ENCODE results near the gene GALNT18.
"Not testable (repeated sequence)": the region's sequence is repeated elsewhere in the genome, so short reads cannot be mapped to it uniquely, and the experiment has no call there.

Gene GALNT18

DNA sequence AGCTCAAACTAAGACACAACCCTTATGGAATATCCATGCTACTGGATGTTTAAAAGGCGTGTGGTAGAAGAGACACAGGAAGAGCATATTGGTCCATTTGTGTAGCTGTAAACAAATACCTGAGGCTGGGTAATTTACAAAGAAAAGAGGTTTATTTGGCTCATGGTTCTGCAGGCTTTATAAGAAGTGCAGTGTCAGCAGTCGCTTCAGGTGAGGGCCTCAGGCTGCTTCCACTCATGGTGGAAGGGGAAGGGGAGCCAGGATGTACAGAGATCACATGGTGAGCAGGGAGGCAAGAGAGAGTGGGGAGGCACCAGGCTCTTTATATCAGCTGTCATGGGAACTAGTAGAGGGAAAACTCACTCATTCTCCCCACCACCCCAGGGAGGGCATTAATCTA is 237.0 kb downstream of the GALNT18 start:
- DNase-seq, result no peak

DNA sequence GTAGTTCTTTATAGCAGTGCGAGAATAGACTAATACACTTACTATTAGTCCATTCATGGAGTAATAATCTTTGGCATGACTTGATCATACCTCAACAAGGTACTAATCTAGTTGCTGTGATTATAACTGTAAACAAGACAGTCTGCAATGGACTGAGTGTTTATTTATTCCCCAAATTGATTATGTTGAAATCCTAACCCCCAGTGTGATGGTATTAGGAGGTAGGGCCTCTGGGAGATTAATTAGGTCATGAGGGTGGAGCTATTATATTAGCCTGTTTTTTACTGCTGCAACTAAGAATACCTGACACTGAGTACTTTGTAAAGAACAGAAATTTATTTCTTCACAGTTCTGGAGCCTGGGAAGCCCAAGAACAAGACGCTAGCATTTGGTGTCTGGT is 237.8 kb downstream of the GALNT18 start:
- DNase-seq, result no peak

DNA sequence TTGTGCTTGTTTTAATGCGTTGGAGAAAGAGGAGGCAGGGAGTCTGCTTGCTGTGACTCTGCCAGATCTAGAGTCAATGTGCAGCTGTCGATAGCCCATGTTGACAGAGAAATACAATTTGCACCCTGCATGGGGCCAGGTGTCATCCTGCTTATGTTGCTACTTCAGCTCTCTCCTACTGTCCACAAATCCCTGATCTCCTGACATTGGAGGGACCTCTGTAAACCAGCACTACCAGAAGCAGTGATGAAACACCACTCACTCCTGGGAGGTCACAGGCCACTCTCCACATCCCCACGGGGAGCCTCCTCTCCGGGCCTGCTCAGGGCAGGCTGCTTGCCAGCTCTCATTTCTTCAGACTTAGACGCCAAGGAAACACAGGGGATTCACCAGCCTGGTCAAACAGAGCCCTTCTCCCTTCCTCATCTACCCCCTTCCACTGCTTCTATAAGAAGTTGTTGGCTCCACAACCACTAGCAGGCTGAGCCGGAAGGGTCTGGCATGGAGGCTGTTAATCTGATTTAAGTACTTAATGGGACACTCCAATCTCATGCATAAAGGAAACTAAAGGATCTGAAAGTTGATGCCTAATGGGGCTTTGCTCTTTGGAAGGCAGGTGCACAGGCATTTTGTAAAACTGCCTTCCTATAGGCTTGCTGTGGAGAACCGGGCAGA is 238.8 kb downstream of the GALNT18 start:
- no peak for DNase-seq

DNA sequence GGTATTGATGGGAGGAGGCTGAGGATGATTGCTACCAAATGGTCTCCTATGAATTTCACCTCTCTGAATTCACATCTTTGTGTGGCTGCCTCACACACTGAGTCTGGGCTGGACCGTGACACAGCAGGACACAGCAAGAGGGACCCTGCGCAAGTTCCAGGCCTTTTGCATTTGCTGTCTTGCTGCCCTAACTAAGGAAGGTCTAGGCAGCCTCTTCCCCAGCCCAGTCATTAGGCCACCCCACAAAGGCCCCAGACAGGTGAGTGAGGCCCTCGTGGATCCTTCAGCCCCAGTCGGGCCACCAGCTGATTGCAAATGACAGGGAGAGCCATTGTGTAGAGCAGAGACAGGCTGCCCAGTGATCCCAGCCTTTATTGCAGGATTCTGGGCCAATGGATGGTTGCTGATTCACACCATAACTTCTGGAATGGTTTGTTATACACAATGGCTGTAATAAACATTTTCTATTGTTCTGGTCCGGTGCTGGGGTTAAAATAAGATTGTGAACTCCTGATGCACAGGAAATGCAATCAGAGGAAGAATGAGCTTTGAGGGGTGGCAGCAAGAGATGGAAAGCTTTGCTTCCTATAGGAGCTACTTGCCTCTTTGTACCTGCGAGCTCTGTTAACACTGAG is 240.2 kb downstream of the GALNT18 start:
- DNase-seq, result no peak

DNA sequence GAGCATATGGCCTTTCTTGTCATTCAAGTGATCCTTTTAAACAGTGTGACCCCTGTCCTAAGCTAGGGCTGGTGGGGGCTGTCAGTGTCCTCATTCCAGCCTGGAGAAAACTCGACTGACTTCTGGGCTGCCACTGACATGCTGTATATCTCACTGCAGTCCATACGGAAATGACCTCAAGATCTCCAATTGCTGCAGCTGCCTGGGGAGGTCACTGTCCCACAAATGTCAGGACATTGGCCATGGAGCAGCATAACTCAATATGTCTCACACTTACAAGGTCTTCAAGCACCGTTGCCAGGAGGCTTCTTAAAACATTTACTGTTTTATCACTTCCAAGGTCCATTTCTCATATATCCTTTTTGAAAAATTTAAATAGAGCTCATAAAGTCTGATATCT is 240.9 kb downstream of the GALNT18 start:
- DNase-seq, result no peak

DNA sequence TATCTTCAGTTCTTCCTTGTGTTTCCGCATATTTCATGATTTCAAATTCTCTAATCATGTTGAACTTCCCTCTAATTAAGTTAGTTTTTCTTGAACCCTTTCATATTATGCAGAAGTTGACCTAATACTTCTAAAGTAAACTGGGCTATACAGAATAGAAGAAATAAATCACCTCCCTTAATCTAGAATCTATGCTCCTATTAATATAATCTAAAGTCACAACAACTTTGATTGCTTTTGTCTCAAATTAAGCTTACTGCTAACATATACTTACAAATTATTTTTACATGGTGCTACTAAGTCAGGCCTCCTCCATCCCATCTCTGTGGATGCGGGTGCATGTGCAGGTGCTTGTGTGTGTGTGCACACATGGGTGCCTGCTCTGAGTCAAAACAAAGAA is 241.5 kb downstream of the GALNT18 start:
- DNase-seq, result no peak

DNA sequence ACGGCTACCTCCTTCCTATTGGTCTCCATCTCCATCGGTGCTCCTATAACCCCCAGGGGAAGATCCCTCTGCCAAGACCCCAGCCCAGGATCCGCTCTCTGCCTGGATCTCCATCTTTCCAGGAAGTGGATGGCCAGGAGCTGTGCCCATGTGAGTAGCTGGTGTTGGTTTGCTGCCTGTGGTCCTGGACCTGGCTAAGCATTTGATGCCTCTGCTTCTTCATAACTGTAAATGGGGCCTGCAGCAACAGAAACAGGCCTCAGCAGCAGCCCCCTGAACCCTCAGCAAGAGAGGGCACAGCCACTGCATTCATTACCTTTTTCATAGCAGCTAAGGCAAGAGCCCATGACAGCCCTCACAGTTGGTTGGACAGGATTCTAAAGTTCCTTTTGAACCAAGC is 242.1 kb downstream of the GALNT18 start:
- no peak for DNase-seq

DNA sequence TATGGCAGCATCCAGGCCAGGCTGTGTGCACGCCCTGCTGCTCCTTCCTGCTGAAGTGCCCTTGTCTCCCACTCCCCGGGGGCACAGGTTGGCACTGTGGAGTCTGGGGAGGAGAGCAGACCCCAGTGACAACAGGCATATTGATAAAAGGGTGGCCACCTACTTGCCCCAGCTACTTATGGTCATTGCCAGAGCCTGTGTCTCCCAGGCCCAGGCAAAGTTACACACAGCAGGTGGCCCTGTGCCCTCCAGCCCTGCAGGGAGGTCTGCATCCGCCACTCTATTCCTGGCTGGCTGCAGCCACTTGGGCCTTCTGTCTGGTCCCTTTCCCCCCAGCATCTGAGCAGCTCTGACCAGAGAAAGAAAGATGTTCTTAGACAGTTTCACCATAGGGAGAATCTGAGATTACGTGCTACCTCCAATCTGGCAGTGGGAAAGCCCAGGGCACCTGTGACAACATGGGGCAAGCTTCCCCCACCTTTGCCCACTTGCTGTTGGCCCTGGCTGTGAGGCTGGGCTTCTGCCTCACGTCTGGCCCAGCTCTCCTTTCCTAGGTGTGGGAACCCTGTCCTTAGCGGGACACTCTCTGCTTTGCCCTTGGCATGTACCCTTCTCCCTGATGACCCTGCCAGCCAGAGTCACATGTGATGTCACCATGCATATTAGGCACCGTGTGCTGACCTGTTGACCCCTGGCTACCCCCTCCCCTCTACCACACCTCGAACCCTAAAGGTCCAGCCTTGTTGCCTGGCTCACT is 243.4 kb downstream of the GALNT18 start:
- DNase-seq, result no peak

DNA sequence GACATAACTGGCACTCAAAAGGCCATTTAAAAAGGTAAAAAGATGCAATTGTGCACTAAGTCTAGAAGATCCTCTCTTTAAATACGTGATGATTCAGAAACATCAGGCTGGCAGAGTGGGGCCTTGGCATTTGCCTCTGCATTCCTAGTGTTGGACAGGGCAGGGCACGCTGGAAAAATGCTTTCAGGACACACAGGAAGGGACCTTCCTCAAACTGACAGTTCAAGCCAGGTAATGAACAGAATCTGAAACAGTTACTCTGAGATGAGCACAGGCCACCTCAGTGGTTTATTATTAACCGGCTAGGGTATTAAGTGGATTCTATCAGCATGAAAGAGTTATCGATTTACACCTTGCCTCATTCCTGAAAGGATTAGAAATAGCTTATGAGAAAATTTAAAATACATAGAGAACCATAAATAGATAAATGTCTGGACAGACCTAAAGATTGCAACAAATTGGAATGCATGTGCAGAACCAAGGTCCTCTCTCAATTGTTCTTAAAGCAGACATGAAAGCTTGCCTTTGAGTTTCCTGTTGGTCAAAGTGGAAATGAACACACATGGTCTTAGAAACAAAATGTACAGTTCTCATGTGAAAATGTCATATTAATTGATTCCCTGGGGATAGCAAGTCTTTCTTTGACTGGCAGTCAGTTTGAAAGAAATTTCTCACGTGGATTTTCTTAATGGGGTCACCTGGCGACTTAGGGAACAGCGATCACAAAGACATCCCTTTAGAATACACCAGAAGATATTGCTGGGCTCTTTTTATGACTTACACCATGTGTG is 247.3 kb downstream of the GALNT18 start:
- DNase-seq, result no peak

DNA sequence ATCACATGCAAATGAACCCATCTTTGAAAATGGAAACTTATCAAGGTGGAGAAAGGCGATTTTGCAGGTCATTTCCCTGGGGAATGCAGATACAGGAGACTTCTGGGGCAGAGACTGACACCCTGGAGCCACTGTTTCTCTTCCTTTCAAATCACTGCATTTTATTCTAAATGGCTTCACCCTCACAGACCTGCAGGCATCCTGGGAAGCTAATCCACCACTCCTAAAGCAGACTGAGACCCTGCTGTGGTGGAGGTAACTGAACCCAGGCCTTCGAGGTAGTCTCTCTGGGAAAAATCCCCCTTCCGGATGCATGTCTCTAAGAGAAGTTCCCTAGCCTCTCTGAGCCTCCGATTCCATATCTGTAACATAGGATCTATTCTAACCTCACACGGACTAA is 247.9 kb downstream of the GALNT18 start:
- DNase-seq, result no peak

DNA sequence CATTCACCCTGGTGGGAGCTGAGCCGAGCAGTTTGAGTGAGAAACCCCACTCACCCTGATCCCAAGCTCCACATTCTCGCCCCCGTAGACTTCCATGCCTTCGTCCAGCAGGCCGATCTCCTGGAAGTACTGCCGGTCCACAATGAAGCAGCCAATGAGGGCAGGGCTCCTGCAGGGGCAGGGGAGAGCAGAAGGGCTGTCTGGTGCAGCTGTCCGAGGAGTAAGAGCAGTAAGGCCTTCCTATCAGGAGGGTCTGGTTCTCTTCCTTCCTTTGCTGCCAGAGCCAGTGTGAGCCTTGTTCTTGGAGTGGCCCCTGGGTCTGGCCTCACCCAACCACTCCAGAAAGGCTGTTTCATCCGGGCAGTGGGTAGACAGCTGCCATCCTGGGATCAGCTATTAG is 249.3 kb downstream of the GALNT18 start:
- no peak for DNase-seq

DNA sequence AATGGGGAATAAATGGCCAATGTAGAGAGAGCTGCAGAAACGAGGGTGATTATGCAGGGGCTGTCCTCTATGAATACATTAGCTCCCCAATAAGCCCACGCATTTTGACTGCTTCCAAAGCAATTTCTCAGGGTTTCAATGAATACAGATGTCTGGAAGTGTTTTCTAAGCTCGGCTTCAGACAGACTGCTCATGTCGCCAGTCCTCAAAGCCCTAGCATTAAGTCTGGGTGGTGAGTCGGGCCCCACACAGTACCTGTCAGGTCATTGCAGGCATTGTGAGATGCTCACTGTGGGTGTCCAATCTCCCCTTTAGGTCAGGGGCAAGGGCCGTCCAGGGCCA is 250.9 kb downstream of the GALNT18 start:
- DNase-seq, result no peak

DNA sequence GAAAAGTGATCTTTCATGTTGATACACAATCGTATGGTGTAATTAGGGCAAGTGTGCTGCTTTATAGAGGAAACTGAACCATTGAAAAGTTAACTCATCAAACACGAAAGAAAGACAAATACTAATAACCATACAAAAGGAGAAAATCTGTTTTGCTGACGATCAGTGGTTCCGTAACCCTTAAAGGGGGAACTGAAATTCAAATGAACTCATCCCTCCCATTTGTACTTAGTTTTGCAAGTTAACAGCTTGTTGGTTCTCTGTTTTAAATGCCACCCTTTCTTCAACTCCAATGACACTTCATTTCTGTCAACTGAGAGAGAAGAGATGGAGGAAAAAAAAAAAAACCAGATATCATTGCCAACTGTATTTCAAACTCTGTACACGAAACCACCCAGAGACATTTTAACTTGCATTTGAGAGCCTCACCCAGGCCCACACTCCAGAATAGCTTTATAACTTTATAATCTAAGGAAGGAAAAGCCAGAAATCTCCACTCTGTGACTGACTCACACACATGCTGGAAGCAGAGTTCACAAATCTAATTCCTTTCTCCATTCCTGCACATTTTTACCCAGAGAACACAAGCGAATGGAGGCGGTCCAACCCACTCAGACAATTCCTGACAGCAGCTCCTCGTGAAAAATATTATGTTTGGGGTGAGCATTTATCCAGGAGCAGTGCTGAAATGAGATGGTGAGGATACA is 251.4 kb downstream of the GALNT18 start:
- DNase-seq, result no peak

DNA sequence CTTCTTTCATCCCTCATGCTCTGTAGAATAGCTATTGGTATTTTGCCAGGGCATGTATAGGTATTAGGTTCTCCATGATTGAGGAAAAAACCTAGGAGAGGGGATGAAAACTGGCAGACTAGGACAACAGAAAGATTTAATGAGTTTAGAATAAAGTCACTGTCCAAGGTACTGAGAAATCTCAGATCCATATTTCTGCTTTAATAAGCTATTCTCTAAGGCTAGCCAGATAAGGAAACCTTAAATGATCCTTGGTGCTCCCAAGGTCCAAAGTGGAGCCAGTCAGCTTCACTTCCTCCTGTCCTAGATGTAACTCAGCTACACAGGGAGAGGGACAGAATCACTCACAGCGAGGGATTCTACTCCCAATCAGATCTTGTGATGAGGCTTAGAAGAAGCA is 255.0 kb downstream of the GALNT18 start:
- no peak for DNase-seq

DNA sequence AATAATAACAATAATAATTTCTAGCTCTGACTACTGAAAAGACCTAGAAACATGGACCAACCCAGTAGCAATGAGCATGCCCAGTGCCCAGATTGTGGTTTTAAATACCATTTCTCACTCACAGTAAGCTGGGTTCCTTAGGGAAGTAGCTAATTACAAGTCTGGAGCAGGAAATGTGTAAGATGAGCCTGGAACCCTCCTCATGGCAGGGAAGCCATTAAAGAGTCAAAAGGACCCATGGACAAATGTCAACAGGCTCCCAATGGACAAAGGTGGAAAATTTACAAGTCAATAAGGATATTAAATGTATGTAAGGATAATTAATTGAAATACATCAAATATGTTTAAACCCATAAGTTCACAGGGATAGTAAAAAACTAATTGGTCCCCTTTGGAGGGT is 258.1 kb downstream of the GALNT18 start:
- no peak for DNase-seq

DNA sequence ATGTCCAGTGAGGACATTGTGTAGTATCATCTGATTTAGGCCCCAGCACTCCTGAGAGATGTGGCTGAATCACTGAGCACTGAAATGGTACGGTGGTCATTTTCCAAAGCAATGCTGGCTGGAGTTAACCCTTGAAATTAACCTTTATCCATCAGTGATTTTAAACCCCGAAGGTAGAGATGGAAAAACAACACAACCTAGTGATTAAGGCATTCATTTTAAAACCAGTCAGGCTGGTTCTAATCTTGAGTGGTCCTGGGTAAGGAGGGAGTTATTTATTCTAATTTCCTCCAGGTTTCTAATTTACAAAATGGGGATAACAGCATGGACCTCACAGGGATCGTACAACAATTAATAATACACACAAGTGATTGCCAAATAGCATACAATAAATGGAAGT is 262.2 kb downstream of the GALNT18 start:
- no peak for DNase-seq

DNA sequence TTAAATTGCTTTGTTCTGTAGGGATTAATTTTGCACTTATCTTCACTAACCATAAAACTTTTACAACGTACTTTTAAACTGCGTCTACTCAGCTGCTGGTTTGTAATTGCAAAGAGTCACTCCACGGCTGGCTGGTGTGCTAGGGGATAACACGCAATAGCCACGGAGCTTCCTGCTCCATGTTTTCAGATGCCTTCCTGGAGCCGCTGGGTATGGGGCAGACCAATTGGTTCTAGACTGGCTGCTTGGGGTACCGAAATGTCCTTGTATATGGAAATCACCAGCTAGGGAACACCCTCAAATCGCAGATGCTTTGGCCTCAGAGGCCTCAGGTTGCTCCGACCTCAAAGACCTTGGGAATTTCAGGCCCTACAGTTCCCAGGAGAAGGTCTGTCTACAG is 265.0 kb downstream of the GALNT18 start:
- no peak for DNase-seq

DNA sequence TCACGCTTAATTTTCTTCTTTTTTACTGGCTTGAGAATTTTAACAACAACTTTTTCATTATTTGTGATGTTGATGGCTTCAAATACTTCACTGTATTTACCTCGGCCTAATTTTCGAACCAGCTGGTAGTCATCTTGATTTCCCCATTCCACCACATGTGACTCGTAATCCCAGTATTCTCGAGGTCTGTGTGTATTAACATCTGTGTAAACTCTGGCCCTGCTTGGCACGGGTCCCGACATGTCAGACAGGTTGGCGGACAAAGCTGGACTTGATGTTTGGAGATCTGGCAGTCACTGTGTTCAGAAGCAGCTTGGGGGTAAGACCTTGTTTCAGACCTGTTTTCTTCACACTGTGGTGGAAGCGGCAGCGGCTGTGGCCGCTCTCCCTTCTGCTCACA is 268.9 kb downstream of the GALNT18 start, which contains the start of gene CSNK2A3:
TSS of gene CSNK2A3 (minus strand) at position 373 of the 400 bp plus-strand sequence. CDS start at position 242, 131 bp downstream.
- not testable (repeated sequence) for DNase-seq

DNA sequence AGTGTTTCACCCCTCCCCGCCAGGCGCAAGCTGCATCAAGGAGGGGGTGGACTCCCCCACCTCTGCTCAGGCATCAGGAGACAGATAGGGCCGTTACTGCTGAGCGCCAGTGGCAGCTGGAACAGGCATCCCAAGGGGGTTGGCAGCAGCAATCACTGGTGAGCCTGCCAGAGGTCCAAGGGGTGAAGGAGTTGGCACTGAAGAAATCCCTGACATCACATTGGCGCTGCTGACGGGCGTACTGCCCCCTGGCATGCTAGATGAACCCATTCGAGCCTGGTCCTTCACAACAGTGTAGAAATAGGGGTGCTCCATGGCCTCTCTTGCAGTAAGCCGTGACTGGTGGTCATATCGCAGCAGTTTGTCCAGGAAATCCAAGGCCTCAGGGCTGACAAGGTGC is 270.0 kb downstream of the GALNT18 start:
- DNase-seq, result not testable (repeated sequence)

DNA sequence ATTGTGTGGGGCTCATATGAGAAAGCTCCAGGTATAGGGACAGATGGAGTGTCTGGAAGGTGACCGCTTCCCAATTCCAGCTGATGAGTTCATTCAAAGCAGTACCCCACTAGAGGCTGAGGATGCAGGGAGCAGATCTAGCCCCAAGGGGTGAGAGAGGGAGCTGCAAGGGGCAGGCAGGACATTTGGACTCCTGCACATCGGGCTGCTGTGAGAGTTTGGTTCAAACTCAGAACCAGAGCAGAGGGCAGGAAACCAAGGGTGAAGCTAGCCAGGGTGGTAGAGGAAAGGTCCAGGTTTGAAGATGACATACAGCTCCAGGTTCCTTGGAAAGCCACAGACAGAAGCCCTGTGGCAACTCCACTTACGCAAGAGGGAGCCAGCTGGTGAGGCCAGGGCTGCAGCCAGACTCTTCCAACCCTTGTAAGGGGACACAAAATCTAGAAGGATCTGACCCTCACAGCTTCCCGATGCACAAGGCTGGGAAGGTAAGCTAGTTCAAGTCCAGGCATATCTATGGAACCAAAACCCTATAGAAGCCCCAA is 270.7 kb downstream of the GALNT18 start:
- DNase-seq, result no peak

DNA sequence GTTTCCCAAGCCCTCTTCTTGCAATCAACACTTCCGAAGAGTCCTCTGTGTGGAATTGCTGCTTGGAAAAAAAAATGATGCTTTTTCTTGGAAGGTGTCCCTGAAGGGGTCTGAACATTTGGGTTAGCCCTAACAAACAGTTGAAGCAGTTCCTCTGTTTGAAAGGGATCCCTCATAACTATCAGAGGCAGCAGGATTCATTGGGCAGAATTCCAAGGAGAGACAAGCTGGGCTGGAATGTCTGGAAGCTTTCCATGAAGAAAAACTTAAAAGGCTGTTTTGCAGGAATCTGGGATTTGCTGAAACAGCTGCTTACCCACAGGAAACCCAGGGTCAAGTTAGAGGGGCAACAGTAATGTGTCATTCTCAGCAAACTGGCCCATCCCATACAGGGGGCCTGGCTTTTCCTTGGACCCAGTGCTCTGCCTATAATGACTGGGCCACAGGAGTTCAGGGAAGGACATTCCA is 271.9 kb downstream of the GALNT18 start:
- peak; percentile 42 for DNase-seq

Measured in right kidney (tissue), 1 donor.